Measurements from ENCODE around the gene CREB1.

CREB1 gene

DNA sequence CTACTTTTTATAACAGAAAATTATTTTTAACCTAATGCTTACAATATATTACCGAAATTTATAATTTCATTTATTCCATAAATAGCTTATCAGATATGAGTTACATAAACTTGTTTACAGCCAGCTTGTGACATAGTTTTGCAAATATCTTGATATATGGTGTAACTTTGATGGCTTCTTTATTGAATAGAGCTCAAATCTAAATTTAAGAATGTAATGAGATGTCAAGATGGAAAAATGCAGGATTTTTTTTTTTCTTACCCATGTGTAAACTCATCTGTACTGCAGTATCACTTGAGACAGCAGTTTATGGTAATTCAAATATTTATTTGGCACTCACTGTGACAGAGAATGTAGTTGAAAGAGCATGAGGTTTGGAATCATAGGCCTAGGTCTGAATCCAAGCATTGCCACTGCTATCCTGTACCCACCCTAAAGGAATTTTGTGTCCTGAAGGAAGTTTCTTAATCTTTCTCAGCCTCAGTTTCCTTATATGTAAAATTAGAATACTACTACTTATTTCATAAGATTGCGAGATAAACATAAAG is 3.8 kb downstream of the CREB1 start:
- H3K36me3 ChIP-seq (ENCODE audit: control insufficient read depth in 4 of 4, insufficient read depth in 4 of 4, low read length in 3 of 4) = no peaks in the 10 kb centered on the region
- H3K4me1 ChIP-seq (ENCODE audit: control extremely low read depth in 1 of 4, control insufficient read depth in 4 of 4, insufficient read depth in 4 of 4, low read length in 3 of 4) = peaks cover 18 to 54% (median 35%) of the 10 kb centered on the region in 4 experiments
- no peaks in the 10 kb centered on the region for H3K9me3 ChIP-seq (ENCODE audit: control extremely low read depth in 1 of 5, control insufficient read depth in 4 of 5, insufficient read depth in 2 of 5, low read depth in 1 of 5, low read length in 4 of 5)
- H3K27ac ChIP-seq (ENCODE audit: insufficient read depth in 1 of 2, low read depth in 1 of 2, low read length in 2 of 2, poor library complexity in 1 of 2, severe bottlenecking in 2 of 2) = peak overlapping the region in 1 of 2 experiments; percentile 93
- ChIA-PET POLR2A (interaction anchor here (0.6 kb wide), 1 partner anchor 210 kb away, joined by 3 read pairs; no protein-coding TSS in a partner anchor), CTCF (interaction anchor here (1.2 to 6.7 kb wide), 2 partner anchors 9 to 13 kb away, joined by 3 to 38 read pairs; no protein-coding TSS in a partner anchor)
- DNase-seq = no peak
- H3K27me3 ChIP-seq (replicated peaks in 2 of 5; ENCODE audit: control insufficient read depth in 4 of 5, insufficient read depth in 5 of 5, low read length in 4 of 5) = no peaks in the 10 kb centered on the region
- no CpG with 5 or more reads among the region's 2 CpGs for WGBS (ENCODE audit: insufficient coverage)
- no peak overlapping the region for H3K4me3 ChIP-seq (ENCODE audit: control insufficient read depth in 1 of 7, extremely low read depth in 1 of 7, insufficient read depth in 4 of 7, low read depth in 2 of 7, low read length in 6 of 7)

DNA sequence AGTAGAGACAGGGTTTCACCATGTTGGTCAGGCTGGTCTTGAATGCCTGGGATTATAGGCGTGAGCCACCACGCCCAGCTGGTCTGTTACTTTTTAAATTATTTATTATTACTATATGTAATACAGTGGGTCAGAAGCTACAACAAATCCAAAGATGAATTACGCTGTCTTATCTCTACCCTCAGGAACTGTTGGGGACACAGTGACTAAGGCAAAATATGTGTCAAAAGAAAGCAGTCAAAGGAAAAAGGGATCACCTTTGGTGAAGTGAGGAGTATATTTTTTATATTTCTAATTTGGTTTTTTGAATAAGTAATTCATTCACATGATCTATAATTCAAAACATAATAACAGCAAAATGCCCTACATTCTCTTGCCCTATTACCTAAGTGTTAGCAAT is 4.7 kb downstream of the CREB1 start:
- DNase-seq = no peak
- Histone ChIP-seq H3K4me3 (ENCODE audit: control insufficient read depth in 1 of 7, extremely low read depth in 1 of 7, insufficient read depth in 4 of 7, low read depth in 2 of 7, low read length in 6 of 7) (peak overlapping the region in 1 of 7 experiments; percentile 35), H3K27me3 (replicated peaks in 2 of 5; ENCODE audit: control insufficient read depth in 4 of 5, insufficient read depth in 5 of 5, low read length in 4 of 5) (no peaks in the 10 kb centered on the region), H3K4me1 (ENCODE audit: control extremely low read depth in 1 of 4, control insufficient read depth in 4 of 4, insufficient read depth in 4 of 4, low read length in 3 of 4) (peaks cover 18 to 48% (median 28%) of the 10 kb centered on the region in 4 experiments), H3K36me3 (ENCODE audit: control insufficient read depth in 4 of 4, insufficient read depth in 4 of 4, low read length in 3 of 4) (no peaks in the 10 kb centered on the region), H3K27ac (ENCODE audit: insufficient read depth in 1 of 2, low read depth in 1 of 2, low read length in 2 of 2, poor library complexity in 1 of 2, severe bottlenecking in 2 of 2) (peak overlapping the region in 1 of 2 experiments; percentile 93), H3K9me3 (ENCODE audit: control extremely low read depth in 1 of 5, control insufficient read depth in 4 of 5, insufficient read depth in 2 of 5, low read depth in 1 of 5, low read length in 4 of 5) (no peaks in the 10 kb centered on the region)
- ChIA-PET CTCF (interaction anchor here (0.7 to 6.7 kb wide), 2 partner anchors 8 to 88 kb away, joined by 3 to 38 read pairs; no protein-coding TSS in a partner anchor), POLR2A (no interaction called here)
- no CpG with 5 or more reads among the region's 3 CpGs for WGBS (ENCODE audit: insufficient coverage)

DNA sequence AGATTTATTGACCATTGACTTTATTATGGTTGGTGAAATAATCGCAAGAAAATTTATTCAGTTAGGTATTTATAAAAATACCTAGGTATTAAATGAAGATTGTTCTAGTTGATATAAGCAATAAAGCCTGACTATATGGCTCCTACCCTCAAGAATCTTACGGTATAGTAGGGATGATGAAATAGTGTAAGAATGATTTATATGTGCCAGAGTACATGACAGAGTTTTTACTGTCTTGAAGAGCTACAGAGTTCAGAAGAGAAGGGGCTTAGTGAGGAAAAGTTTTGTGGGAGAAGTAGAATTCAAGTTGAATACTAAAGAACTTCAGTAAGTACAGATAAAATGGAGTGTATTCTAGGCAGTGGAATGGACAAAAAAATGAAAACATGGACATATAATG is 9.7 kb downstream of the CREB1 start:
- ChIA-PET CTCF (interaction anchor here (0.6 to 5.7 kb wide), 2 partner anchors 7 to 15 kb away, joined by 4 to 38 read pairs; partner anchors contain the start of gene CREB1), POLR2A (interaction anchor here (1.2 kb wide), 1 partner anchor 10 kb away, joined by 5 read pairs; the partner anchor contains the start of gene CREB1)
- Histone ChIP-seq H3K4me1 (ENCODE audit: control extremely low read depth in 1 of 4, control insufficient read depth in 4 of 4, insufficient read depth in 4 of 4, low read length in 3 of 4) (peaks cover 5 to 16% (median 7%) of the 10 kb centered on the region in 4 experiments), H3K9me3 (ENCODE audit: control extremely low read depth in 1 of 5, control insufficient read depth in 4 of 5, insufficient read depth in 2 of 5, low read depth in 1 of 5, low read length in 4 of 5) (no peaks in the 10 kb centered on the region), H3K4me3 (ENCODE audit: control insufficient read depth in 1 of 7, extremely low read depth in 1 of 7, insufficient read depth in 4 of 7, low read depth in 2 of 7, low read length in 6 of 7) (no peak overlapping the region), H3K27me3 (replicated peaks in 2 of 5; ENCODE audit: control insufficient read depth in 4 of 5, insufficient read depth in 5 of 5, low read length in 4 of 5) (no peaks in the 10 kb centered on the region), H3K27ac (ENCODE audit: insufficient read depth in 1 of 2, low read depth in 1 of 2, low read length in 2 of 2, poor library complexity in 1 of 2, severe bottlenecking in 2 of 2) (no peak overlapping the region), H3K36me3 (ENCODE audit: control insufficient read depth in 4 of 4, insufficient read depth in 4 of 4, low read length in 3 of 4) (no peaks in the 10 kb centered on the region)
- no CpG with 5 or more reads among the region's 2 CpGs for WGBS (ENCODE audit: insufficient coverage)
- DNase-seq = no peak

DNA sequence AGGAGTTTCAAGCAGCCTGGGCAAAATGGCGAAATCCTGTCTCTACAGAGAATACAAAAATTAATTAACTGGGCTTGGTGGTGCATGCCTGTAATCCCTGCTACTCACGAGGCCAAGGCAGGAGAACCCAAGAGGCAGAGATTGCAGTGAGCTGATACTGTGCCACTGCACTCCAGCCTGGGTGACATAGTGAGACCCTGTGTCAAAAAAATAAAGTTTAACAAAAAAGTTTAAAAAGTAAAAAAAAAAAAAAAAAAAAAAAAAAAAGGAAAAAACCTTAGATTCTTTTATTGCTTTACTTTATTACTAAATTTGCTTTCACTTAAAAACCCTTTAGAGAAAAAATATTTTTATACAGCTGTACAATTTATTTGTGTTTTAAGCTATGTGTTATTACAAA is 10.7 kb downstream of the CREB1 start:
- peak in 1 of 3 donors; percentile 26 for DNase-seq
- peaks cover 0 to 3% (median 0%) of the 10 kb centered on the region in 4 experiments for H3K36me3 ChIP-seq (ENCODE audit: control insufficient read depth in 4 of 4, insufficient read depth in 4 of 4, low read length in 3 of 4)
- WGBS (ENCODE audit: insufficient coverage) = 88% methylated on average over 2 of the region's 2 CpGs
- H3K4me3 ChIP-seq (ENCODE audit: control insufficient read depth in 1 of 7, extremely low read depth in 1 of 7, insufficient read depth in 4 of 7, low read depth in 2 of 7, low read length in 6 of 7) = no peak overlapping the region
- no peak overlapping the region for H3K27ac ChIP-seq (ENCODE audit: insufficient read depth in 1 of 2, low read depth in 1 of 2, low read length in 2 of 2, poor library complexity in 1 of 2, severe bottlenecking in 2 of 2)
- no peaks in the 10 kb centered on the region for H3K9me3 ChIP-seq (ENCODE audit: control extremely low read depth in 1 of 5, control insufficient read depth in 4 of 5, insufficient read depth in 2 of 5, low read depth in 1 of 5, low read length in 4 of 5)
- ChIA-PET CTCF (interaction anchor here (5.7 kb wide), 1 partner anchor 8 kb away, joined by 38 read pairs; the partner anchor contains the start of gene CREB1), POLR2A (no interaction called here)
- H3K4me1 ChIP-seq (ENCODE audit: control extremely low read depth in 1 of 4, control insufficient read depth in 4 of 4, insufficient read depth in 4 of 4, low read length in 3 of 4) = peaks cover 0 to 6% (median 1%) of the 10 kb centered on the region in 4 experiments
- no peaks in the 10 kb centered on the region for H3K27me3 ChIP-seq (replicated peaks in 2 of 5; ENCODE audit: control insufficient read depth in 4 of 5, insufficient read depth in 5 of 5, low read length in 4 of 5)

DNA sequence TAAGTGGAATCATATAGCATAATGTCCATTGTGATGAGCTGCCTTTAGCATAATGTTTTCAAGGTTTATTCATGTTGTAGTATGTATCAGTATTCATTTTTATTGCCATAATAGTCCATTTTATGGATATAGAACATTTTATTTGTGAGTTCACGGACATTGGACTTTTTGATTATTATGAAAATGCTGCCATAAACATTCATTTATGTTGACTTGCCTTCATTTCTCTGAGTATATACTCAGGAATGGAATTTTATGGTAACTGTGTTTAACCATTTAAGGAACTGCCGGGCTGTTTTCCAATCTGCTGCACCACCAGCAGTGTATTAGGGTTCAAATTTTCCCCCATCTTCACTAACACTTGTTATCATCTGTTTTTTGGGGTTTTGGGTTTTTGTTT is 12.2 kb downstream of the CREB1 start:
- no CpG with 5 or more reads among the region's 2 CpGs for WGBS (ENCODE audit: insufficient coverage)

DNA sequence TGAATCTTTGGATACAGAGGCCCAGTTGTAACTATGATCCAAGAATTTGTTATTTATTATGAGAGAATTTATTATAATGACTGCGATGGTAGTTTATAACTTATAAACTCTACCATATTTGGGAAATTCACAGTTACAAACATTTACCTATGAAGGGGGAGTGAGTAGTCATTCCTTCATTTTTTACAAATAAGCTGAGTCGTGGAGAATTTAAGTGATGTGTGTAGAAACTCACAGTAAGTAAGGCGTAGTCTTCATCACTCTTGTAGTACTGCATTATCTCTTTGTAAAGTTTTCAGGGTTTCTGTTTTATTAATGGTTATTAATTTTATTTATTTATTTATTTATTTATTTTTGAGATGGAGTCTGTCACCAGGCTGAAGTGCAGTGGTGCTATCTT is 13.5 kb downstream of the CREB1 start:
- CTCF ChIA-PET = interaction anchor here (5.7 kb wide), 1 partner anchor 11 kb away, joined by 38 read pairs; the partner anchor contains the start of gene CREB1
- no peak for DNase-seq
- Histone ChIP-seq H3K36me3 (ENCODE audit: control insufficient read depth in 4 of 4, insufficient read depth in 4 of 4, low read length in 3 of 4) (peaks cover 0 to 5% (median 1%) of the 10 kb centered on the region in 4 experiments), H3K9me3 (ENCODE audit: control extremely low read depth in 1 of 5, control insufficient read depth in 4 of 5, insufficient read depth in 2 of 5, low read depth in 1 of 5, low read length in 4 of 5) (no peaks in the 10 kb centered on the region), H3K4me3 (ENCODE audit: control insufficient read depth in 1 of 7, extremely low read depth in 1 of 7, insufficient read depth in 4 of 7, low read depth in 2 of 7, low read length in 6 of 7) (no peak overlapping the region), H3K27me3 (replicated peaks in 2 of 5; ENCODE audit: control insufficient read depth in 4 of 5, insufficient read depth in 5 of 5, low read length in 4 of 5) (no peaks in the 10 kb centered on the region), H3K27ac (ENCODE audit: insufficient read depth in 1 of 2, low read depth in 1 of 2, low read length in 2 of 2, poor library complexity in 1 of 2, severe bottlenecking in 2 of 2) (no peak overlapping the region), H3K4me1 (ENCODE audit: control extremely low read depth in 1 of 4, control insufficient read depth in 4 of 4, insufficient read depth in 4 of 4, low read length in 3 of 4) (no peaks in the 10 kb centered on the region)
- WGBS (ENCODE audit: insufficient coverage) = no CpG with 5 or more reads among the region's 3 CpGs
- POLR2A ChIA-PET = no interaction called here

More for the DNA sequence above, 12.2 kb downstream of the CREB1 start:
- Histone ChIP-seq H3K36me3 (ENCODE audit: control insufficient read depth in 4 of 4, insufficient read depth in 4 of 4, low read length in 3 of 4) (peaks cover 0 to 5% (median 1%) of the 10 kb centered on the region in 4 experiments), H3K4me3 (ENCODE audit: control insufficient read depth in 1 of 7, extremely low read depth in 1 of 7, insufficient read depth in 4 of 7, low read depth in 2 of 7, low read length in 6 of 7) (no peak overlapping the region), H3K27ac (ENCODE audit: insufficient read depth in 1 of 2, low read depth in 1 of 2, low read length in 2 of 2, poor library complexity in 1 of 2, severe bottlenecking in 2 of 2) (no peak overlapping the region), H3K27me3 (replicated peaks in 2 of 5; ENCODE audit: control insufficient read depth in 4 of 5, insufficient read depth in 5 of 5, low read length in 4 of 5) (no peaks in the 10 kb centered on the region), H3K9me3 (ENCODE audit: control extremely low read depth in 1 of 5, control insufficient read depth in 4 of 5, insufficient read depth in 2 of 5, low read depth in 1 of 5, low read length in 4 of 5) (no peaks in the 10 kb centered on the region), H3K4me1 (ENCODE audit: control extremely low read depth in 1 of 4, control insufficient read depth in 4 of 4, insufficient read depth in 4 of 4, low read length in 3 of 4) (peaks cover 0 to 2% (median 0%) of the 10 kb centered on the region in 4 experiments)
- POLR2A ChIA-PET = interaction anchor here (0.5 to 0.7 kb wide), 2 partner anchors 11 to 12 kb away, joined by 3 read pairs; partner anchors contain the start of gene CREB1
- CTCF ChIA-PET = interaction anchor here (1.5 to 5.7 kb wide), 2 partner anchors 9 to 13 kb away, joined by 6 to 38 read pairs; partner anchors contain the start of gene CREB1
- DNase-seq = no peak

DNA sequence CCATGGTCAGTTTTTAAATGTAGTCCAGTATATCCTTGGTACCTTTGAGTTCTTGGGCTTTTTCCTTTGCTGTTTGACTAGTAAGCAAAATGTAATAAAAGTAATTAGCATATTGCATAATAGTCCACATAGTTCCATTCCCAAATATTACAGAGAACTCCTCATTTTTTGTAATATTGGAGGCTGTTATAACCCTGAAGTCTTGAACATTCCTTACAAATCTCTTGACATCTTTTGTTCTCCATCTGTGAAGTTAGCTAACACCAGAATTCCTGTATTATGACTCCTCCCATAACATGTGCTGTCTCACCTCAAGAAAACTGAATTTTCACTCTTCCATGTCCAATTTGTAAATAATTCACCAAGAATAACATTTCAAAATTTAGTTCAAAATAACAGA is 17.1 kb downstream of the CREB1 start:
- no peaks in the 10 kb centered on the region for H3K9me3 ChIP-seq (ENCODE audit: control extremely low read depth in 1 of 5, control insufficient read depth in 4 of 5, insufficient read depth in 2 of 5, low read depth in 1 of 5, low read length in 4 of 5)
- CTCF ChIA-PET = interaction anchor here (1.4 to 1.9 kb wide), 3 partner anchors 11 to 16 kb away, joined by 3 to 9 read pairs (median 6); partner anchors contain the start of gene CREB1
- POLR2A ChIA-PET = interaction anchor here (1.1 kb wide), 1 partner anchor 17 kb away, joined by 3 read pairs; the partner anchor contains the start of gene CREB1
- H3K27ac ChIP-seq (ENCODE audit: insufficient read depth in 1 of 2, low read depth in 1 of 2, low read length in 2 of 2, poor library complexity in 1 of 2, severe bottlenecking in 2 of 2) = no peak overlapping the region
- no peaks in the 10 kb centered on the region for H3K27me3 ChIP-seq (replicated peaks in 2 of 5; ENCODE audit: control insufficient read depth in 4 of 5, insufficient read depth in 5 of 5, low read length in 4 of 5)
- H3K36me3 ChIP-seq (ENCODE audit: control insufficient read depth in 4 of 4, insufficient read depth in 4 of 4, low read length in 3 of 4) = peaks cover 0 to 5% (median 1%) of the 10 kb centered on the region in 4 experiments
- no peak for DNase-seq
- no peaks in the 10 kb centered on the region for H3K4me1 ChIP-seq (ENCODE audit: control extremely low read depth in 1 of 4, control insufficient read depth in 4 of 4, insufficient read depth in 4 of 4, low read length in 3 of 4)
- no peak overlapping the region for H3K4me3 ChIP-seq (ENCODE audit: control insufficient read depth in 1 of 7, extremely low read depth in 1 of 7, insufficient read depth in 4 of 7, low read depth in 2 of 7, low read length in 6 of 7)
